ENCODE data around the gene NRP2.

NRP2 gene, protein sequence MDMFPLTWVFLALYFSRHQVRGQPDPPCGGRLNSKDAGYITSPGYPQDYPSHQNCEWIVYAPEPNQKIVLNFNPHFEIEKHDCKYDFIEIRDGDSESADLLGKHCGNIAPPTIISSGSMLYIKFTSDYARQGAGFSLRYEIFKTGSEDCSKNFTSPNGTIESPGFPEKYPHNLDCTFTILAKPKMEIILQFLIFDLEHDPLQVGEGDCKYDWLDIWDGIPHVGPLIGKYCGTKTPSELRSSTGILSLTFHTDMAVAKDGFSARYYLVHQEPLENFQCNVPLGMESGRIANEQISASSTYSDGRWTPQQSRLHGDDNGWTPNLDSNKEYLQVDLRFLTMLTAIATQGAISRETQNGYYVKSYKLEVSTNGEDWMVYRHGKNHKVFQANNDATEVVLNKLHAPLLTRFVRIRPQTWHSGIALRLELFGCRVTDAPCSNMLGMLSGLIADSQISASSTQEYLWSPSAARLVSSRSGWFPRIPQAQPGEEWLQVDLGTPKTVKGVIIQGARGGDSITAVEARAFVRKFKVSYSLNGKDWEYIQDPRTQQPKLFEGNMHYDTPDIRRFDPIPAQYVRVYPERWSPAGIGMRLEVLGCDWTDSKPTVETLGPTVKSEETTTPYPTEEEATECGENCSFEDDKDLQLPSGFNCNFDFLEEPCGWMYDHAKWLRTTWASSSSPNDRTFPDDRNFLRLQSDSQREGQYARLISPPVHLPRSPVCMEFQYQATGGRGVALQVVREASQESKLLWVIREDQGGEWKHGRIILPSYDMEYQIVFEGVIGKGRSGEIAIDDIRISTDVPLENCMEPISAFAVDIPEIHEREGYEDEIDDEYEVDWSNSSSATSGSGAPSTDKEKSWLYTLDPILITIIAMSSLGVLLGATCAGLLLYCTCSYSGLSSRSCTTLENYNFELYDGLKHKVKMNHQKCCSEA
- total RNA-seq: 0 to 1.2 (median 0.12) reads per million in 9 experiments

DNA sequence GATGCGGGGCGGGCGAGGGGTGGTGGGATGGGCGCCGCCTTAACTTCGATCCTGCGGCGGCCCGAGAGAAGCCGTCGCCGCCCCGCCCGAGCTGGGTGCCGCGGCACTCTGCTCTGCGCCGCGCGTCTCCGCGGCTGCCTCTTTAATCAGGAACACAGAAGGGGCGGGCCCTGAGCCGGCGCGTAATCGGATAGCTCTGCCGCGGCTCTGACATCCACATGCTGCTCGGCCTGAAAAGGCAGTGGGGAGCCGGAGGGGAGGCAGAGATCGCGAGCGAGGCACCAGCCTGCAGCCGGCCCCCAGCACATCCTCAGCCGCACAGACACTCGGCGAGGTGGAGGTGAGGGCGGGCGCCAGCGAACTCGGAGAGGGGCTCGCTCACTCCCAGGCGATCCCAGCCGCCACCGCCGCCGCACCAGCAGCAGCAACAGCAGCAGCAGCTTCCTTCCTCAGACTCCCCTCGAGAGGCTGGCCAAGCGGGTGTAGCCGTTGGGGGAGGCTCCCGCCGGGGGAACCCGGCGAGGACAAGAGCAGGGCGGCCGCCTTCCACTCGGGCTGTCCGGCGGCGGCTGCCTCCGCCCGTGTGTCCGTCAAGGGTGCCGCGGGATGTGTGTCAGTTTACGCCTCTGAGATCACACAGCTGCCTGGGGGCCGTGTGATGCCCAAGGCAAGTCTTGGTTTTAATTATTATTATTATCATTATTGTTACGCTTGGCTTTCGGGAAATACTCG, at the start of gene NRP2:
Gene NRP2 (plus strand): TSS at position 263 of the 732 bp plus-strand sequence. CDS start 790 bp downstream, outside the sequence.
- H3K9me3 Mint-ChIP-seq: no peaks in the 10 kb centered on the region
- H3K27me3 Mint-ChIP-seq: peaks cover 73 to 88% of the 10 kb centered on the region in 2 donors
- no peaks in the 10 kb centered on the region for H3K36me3 Mint-ChIP-seq (ENCODE audit: insufficient read depth)
- H3K27ac Mint-ChIP-seq: no peak within 1 kb of the TSS
- ATAC-seq (replicated peaks) (peak; percentile 43), DNase-seq (no peak)
- H3K4me3 Mint-ChIP-seq: peak within 1 kb of the TSS; percentile 45 to 53
- H3K4me1 Mint-ChIP-seq (ENCODE audit: low read depth in 2 of 2): peaks cover 0 to 2% of the 10 kb centered on the region in 2 donors

DNA sequence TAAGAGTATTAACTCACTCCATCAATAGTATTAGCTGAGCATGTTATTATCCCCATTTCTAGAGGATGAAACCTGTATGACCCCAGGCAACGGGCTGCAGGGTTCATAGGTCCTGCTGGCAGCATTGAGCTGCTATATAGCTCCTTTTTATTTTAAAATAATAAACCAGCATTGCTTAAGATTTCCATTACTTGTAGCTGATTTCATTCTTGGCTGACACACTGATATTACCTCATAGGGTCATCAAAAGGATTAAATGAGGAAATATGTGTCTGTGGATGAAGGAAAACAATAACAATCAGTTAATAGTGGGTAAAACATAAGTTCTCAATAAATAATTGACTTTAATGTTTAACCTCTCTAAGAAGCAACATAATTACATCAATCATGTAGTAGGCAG, 48.3 kb upstream of the NRP2 start:
- H3K4me3 Mint-ChIP-seq: no peak overlapping the region
- no peak for ATAC-seq (replicated peaks)
- no peak overlapping the region for H3K27ac Mint-ChIP-seq
- H3K4me1 Mint-ChIP-seq (ENCODE audit: low read depth in 2 of 2): no peaks in the 10 kb centered on the region
- no peaks in the 10 kb centered on the region for H3K36me3 Mint-ChIP-seq (ENCODE audit: insufficient read depth)
- no peak for DNase-seq
- H3K27me3 Mint-ChIP-seq: peaks cover 6 to 40% of the 10 kb centered on the region in 2 donors
- no peaks in the 10 kb centered on the region for H3K9me3 Mint-ChIP-seq

DNA sequence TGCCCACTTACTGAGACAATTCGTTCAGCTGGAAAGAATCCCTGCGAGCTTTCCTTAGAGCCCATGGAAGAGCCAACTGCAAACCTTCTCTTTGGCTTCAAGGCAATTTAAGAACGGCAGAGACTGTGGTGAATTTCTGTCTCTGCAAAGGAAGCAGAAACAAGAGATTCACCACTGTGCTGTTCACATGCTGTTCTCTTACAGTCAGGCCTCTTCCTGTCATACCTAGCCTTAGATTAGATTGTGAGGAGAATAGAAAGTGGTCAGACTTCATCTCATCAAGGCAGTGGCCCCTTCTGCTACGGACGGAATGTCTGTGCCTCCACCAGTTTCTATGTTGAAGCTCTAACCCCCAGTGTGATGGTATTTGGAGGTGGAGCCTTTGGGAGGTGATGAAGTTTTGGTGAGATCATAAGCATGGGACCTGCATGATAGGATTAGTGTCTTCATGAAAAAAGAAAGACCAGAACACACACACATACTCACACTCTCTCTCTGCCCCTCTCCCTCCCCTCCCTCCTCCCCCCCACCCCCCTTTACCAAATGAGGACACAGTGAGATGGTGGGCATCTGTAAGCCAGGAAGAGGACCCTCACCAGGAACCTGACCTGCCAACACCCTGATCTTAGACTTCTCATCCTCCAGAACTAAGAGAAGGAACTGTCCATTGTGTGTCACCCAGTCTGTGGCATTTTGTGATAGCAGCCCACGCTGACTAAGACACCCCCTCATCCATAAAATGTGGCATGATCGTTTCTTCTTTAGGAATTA, 45.6 kb upstream of the NRP2 start:
- no peak overlapping the region for H3K27ac Mint-ChIP-seq
- H3K4me1 Mint-ChIP-seq (ENCODE audit: low read depth in 2 of 2): no peaks in the 10 kb centered on the region
- H3K36me3 Mint-ChIP-seq (ENCODE audit: insufficient read depth): no peaks in the 10 kb centered on the region
- no peak overlapping the region for H3K4me3 Mint-ChIP-seq
- no peak for ATAC-seq (replicated peaks)
- peaks cover 6 to 29% of the 10 kb centered on the region in 2 donors for H3K27me3 Mint-ChIP-seq
- DNase-seq: no peak
- H3K9me3 Mint-ChIP-seq: no peaks in the 10 kb centered on the region

DNA sequence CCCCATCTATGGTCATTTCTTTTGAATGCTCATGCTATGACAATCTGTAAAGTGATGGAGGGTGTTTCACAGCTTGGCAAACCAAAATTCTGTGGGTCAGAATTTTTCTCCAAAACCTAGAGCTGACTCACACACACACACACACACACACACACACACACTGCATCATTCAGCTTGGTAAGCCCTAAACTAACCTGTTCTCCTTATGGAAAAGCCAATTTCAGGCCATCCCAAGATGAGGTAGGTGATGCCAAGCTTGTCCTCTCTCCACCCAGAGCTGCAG, 45.0 kb upstream of the NRP2 start:
- ATAC-seq (replicated peaks): no peak
- Mint-ChIP-seq H3K4me3 (no peak overlapping the region), H3K27ac (no peak overlapping the region), H3K36me3 (ENCODE audit: insufficient read depth) (no peaks in the 10 kb centered on the region), H3K27me3 (peaks cover 11 to 34% of the 10 kb centered on the region in 2 donors), H3K4me1 (ENCODE audit: low read depth in 2 of 2) (no peaks in the 10 kb centered on the region), H3K9me3 (no peaks in the 10 kb centered on the region)
- no peak for DNase-seq

DNA sequence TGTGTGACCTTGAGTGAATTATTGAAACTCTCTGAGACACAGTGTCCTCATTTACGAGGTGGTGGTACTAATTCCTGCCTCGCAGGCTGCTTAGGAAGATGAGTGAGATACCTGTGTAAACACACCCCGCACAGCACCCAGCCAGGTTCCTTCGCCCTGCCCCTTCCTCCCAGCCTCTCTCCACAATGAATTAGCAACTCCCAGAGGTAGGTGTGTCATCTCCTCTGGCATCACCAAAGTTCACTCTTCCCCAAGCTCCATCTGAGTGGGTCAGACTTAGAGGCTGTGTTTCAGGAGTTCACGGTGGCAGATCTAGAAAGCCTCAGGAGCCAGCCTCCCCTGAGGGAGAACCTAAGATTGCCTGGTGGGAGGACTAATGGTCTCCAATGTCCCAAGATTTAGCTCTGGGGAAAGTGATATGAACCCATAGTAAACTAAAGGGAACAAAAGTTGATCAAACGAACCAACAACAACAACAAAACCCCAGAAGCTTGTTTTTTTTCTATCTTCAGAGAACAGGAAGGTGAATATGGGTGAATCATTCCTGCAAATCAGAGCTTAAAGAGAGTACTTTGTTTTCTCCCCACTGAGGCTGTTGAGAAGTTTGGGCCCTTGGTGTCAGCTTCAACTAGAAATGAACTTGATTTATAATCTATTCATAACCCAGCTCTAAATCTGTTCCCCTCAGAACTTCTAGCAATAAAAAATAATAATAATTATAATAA, 44.4 kb upstream of the NRP2 start:
- Mint-ChIP-seq H3K27me3 (peaks cover 15 to 41% of the 10 kb centered on the region in 2 donors), H3K36me3 (ENCODE audit: insufficient read depth) (no peaks in the 10 kb centered on the region), H3K27ac (no peak overlapping the region), H3K4me3 (no peak overlapping the region), H3K4me1 (ENCODE audit: low read depth in 2 of 2) (no peaks in the 10 kb centered on the region), H3K9me3 (no peaks in the 10 kb centered on the region)
- DNase-seq (no peak), ATAC-seq (replicated peaks) (no peak)

DNA sequence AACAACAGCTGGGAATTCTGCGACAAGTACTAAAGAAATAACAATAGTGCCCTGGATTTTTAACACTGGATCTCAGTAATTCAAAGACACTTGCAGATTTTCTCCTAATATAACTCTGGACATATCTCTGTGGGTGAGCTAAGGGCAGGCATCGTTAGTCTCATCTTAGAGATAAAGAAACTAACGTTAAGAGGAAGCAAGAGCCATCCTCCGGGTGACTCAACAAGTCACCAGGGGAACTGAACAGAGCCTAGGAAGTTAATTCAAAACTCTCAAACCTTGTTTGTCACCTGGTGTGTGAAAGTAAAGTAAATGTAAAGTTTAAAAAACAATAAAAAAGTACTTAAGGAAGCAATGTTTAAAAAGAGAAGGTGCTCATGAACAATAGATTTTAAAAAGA, 41.6 kb upstream of the NRP2 start:
- no peak for ATAC-seq (replicated peaks)
- no peaks in the 10 kb centered on the region for H3K9me3 Mint-ChIP-seq
- H3K27me3 Mint-ChIP-seq: peaks cover 19 to 39% of the 10 kb centered on the region in 2 donors
- DNase-seq: no peak
- H3K27ac Mint-ChIP-seq: no peak overlapping the region
- H3K36me3 Mint-ChIP-seq (ENCODE audit: insufficient read depth): no peaks in the 10 kb centered on the region
- no peak overlapping the region for H3K4me3 Mint-ChIP-seq
- no peaks in the 10 kb centered on the region for H3K4me1 Mint-ChIP-seq (ENCODE audit: low read depth in 2 of 2)

DNA sequence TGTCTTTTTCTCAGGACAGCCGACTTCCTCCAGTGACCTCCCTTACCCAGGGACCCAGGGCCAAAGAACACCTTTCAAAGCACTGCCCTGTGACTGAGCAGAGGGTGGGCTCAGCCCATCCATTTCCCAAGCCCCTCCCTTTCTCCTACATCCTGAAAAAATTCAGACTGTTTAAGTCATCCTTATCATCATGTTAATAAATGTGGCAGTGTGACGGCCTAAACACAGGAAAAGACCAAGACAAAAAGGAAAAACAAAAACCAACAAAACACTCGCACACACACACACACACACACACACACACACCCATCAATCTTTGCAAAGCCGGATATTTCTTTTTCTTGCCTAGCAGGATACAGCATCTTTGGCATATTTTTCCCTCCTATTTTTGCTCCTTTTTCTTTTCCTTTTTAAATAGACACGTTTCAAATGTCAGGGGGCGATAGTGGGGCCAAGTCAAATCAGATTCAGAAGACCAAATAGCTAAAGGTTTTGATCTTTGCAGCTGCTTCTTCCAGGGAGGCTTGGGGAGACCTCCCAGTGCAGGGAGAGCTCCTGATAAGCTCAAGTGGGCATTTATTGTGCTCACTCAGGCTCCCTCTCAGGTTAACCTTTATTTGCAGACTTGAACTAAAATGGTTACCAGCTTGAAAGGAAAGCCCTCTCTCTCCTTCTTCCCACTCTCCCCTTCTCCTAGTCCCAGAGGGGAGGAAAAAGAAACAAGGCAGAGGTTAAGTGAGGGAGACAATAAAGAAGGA, 39.5 kb upstream of the NRP2 start:
- Mint-ChIP-seq H3K36me3 (ENCODE audit: insufficient read depth) (no peaks in the 10 kb centered on the region), H3K4me1 (ENCODE audit: low read depth in 2 of 2) (no peaks in the 10 kb centered on the region), H3K27ac (no peak overlapping the region), H3K4me3 (no peak overlapping the region), H3K27me3 (peaks cover 19 to 33% of the 10 kb centered on the region in 2 donors), H3K9me3 (no peaks in the 10 kb centered on the region)
- DNase-seq (no peak), ATAC-seq (replicated peaks) (no peak)

DNA sequence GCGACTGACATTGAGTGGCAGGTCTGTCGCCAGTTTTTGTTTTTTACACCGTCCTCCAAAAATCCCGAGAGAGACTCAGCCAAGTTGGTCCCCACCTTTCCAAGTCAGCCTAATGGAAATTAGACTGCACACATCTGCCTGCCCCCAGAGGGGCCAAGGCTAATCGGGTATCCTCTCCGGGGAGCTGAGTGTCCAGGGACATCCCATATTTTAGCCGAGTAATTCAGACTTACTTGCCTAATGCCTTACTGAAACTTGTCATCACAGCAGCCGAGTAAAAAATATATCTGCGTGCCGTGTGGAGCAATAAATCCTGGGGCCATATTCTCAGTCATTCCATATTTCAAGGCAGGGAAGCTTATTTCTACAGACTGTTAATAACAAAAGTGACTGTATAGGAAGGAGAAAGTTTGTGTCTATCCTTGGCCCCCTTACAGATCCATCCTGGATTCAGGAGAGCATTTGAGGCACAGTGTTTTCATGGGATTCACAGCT, 38.9 kb upstream of the NRP2 start:
- H3K4me1 Mint-ChIP-seq (ENCODE audit: low read depth in 2 of 2): no peaks in the 10 kb centered on the region
- no peak overlapping the region for H3K4me3 Mint-ChIP-seq
- H3K27ac Mint-ChIP-seq: no peak overlapping the region
- H3K27me3 Mint-ChIP-seq: peaks cover 19 to 32% of the 10 kb centered on the region in 2 donors
- no peaks in the 10 kb centered on the region for H3K36me3 Mint-ChIP-seq (ENCODE audit: insufficient read depth)
- ATAC-seq (replicated peaks) (no peak), DNase-seq (no peak)
- no peaks in the 10 kb centered on the region for H3K9me3 Mint-ChIP-seq

DNA sequence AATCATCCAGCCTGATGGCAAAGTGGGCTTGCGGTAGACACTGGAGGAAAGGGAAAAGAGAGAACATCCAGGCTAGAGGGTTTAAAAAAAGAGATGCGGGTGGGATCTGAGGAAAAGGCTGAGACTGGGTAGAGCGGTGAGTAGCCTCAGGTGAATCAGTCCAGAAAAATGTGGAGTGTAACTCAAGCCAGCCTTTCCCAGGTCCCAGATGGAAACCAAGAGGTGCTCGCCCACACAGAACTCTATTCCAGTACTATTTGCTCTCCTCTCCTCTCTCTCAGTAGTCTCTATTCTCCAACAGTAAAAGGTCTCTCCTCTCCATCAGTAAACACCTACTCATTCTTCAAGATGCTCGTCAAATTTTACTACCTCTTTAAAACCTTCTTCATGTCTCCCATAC, 38.3 kb upstream of the NRP2 start:
- no peak overlapping the region for H3K4me3 Mint-ChIP-seq
- DNase-seq (no peak), ATAC-seq (replicated peaks) (no peak)
- no peaks in the 10 kb centered on the region for H3K36me3 Mint-ChIP-seq (ENCODE audit: insufficient read depth)
- peaks cover 0 to 2% of the 10 kb centered on the region in 2 donors for H3K9me3 Mint-ChIP-seq
- no peaks in the 10 kb centered on the region for H3K4me1 Mint-ChIP-seq (ENCODE audit: low read depth in 2 of 2)
- peaks cover 24 to 37% of the 10 kb centered on the region in 2 donors for H3K27me3 Mint-ChIP-seq
- H3K27ac Mint-ChIP-seq: no peak overlapping the region

DNA sequence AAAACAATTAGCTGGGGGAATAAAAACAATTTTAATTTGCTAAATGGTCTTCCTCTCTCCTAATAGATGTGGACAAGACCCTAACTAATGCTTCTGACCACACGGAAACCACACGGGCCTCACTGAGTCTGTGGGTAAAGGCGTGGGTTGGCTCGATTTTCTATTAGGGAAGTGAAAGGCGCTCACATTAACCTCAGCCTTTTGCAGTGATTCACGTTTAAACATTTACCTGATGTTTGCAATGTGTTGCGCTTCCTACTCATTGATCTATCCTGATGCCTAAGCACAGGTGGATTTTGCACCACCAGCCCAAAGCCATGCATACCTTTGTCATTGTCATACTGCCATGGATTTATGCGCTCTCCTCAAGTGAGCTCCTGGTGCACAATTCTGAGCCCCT, 35.6 kb upstream of the NRP2 start:
- no peaks in the 10 kb centered on the region for H3K36me3 Mint-ChIP-seq (ENCODE audit: insufficient read depth)
- H3K27ac Mint-ChIP-seq: no peak overlapping the region
- DNase-seq: no peak
- no peak for ATAC-seq (replicated peaks)
- H3K27me3 Mint-ChIP-seq: peaks cover 24 to 38% of the 10 kb centered on the region in 2 donors
- H3K4me3 Mint-ChIP-seq: no peak overlapping the region
- H3K4me1 Mint-ChIP-seq (ENCODE audit: low read depth in 2 of 2): no peaks in the 10 kb centered on the region
- peaks cover 0 to 2% of the 10 kb centered on the region in 2 donors for H3K9me3 Mint-ChIP-seq

DNA sequence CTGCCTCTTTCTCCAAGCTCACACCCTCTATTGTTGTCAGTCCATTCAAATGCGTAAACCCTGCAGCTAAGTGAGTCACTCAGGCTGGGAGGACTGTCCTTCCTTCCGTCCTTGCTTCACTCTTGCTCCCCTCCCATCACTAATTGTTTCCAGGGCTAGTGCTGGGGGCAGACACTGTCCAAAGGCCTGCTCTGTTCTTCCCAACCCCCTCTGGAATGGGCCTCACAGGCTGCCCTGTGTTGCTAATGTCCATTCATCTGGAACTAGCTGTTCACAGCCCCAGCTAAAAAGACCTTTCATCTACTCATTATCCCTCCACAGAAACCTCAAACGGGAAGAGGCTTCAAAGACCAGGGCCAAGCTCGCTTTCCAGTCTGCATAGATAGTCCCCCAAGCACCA, 31.9 kb upstream of the NRP2 start:
- Mint-ChIP-seq H3K4me1 (ENCODE audit: low read depth in 2 of 2) (no peaks in the 10 kb centered on the region), H3K36me3 (ENCODE audit: insufficient read depth) (no peaks in the 10 kb centered on the region), H3K27me3 (peaks cover 5 to 19% of the 10 kb centered on the region in 2 donors), H3K4me3 (no peak overlapping the region), H3K9me3 (peaks cover 0 to 2% of the 10 kb centered on the region in 2 donors), H3K27ac (no peak overlapping the region)
- ATAC-seq (replicated peaks): no peak
- no peak for DNase-seq

DNA sequence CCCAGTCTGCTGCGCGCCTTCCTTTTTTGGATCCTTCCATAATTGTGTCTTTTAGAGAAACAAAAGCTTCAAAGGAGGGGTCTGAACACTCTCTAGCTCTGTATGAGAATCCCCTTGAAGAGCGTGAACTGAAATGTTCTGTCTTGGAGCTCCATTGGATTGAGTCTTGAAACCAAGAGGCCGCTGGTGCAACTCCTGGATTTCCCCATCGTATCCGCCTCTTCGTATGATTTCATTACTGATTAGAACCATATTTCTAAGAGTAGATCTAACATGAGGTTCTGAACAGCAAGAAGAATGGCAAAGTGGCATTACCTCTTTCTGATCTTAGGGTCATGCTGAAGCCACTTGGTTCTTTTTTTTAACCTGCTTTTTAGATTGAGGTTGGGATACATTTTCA, 31.4 kb upstream of the NRP2 start:
- Mint-ChIP-seq H3K36me3 (ENCODE audit: insufficient read depth) (no peaks in the 10 kb centered on the region), H3K27ac (no peak overlapping the region)
- DNase-seq: no peak

More for the DNA sequence above, 31.4 kb upstream of the NRP2 start:
- no peak overlapping the region for H3K4me3 Mint-ChIP-seq
- no peaks in the 10 kb centered on the region for H3K4me1 Mint-ChIP-seq (ENCODE audit: low read depth in 2 of 2)
- ATAC-seq (replicated peaks): no peak
- H3K9me3 Mint-ChIP-seq: peaks cover 0 to 2% of the 10 kb centered on the region in 2 donors
- H3K27me3 Mint-ChIP-seq: peaks cover 5 to 24% of the 10 kb centered on the region in 2 donors
